SU-DHL-6 (cell line): ENCODE data around the gene TTC8.

Experiments
- EZH2phosphoT487 ChIP-seq: fragments of 200-600 bp; sonication (generic), shearing (Covaris generic); conservative IDR thresholded peaks from 2 replicates; pipeline ENCODE4 v1.6.1; 2018; ENCODE audit warnings: mild to moderate bottlenecking, antibody characterized with exemption, low read length, moderate library complexity, mixed read lengths
- TF ChIP-seq, protein P1 (sequence below): fragments of 200-600 bp; sonication (generic); IDR thresholded peaks from one replicate; pipeline ENCODE4 v1.5.1; 2017; ENCODE audit warnings: antibody characterized with exemption, mild to moderate bottlenecking, low read length, moderate library complexity; ENCODE audit not compliant: insufficient read depth, poor library complexity, severe bottlenecking

GRCh38 chr14:88882236-88882635 is 57.8 kb downstream of the TTC8 start:
- TF ChIP-seq, protein P1, sequence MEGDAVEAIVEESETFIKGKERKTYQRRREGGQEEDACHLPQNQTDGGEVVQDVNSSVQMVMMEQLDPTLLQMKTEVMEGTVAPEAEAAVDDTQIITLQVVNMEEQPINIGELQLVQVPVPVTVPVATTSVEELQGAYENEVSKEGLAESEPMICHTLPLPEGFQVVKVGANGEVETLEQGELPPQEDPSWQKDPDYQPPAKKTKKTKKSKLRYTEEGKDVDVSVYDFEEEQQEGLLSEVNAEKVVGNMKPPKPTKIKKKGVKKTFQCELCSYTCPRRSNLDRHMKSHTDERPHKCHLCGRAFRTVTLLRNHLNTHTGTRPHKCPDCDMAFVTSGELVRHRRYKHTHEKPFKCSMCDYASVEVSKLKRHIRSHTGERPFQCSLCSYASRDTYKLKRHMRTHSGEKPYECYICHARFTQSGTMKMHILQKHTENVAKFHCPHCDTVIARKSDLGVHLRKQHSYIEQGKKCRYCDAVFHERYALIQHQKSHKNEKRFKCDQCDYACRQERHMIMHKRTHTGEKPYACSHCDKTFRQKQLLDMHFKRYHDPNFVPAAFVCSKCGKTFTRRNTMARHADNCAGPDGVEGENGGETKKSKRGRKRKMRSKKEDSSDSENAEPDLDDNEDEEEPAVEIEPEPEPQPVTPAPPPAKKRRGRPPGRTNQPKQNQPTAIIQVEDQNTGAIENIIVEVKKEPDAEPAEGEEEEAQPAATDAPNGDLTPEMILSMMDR, result no peak
- no peak for TF ChIP-seq EZH2phosphoT487
